A673 (cell line): ENCODE measurements around the gene PLCD3. TPM values are rescaled to one million over a fixed set of nuclear protein-coding genes. Genes with fewer than 3 reads are reported as not detected.

Experiments
- BruUV-seq: library from RNA; stranded (reverse); fragments of 400-500 nt; replicated peaks from 2 replicates; lab custom pipeline; 2021; lab: Mats Ljungman, UMichigan
- CTCF ChIA-PET: fragments of 300-600 bp; sonication (Branson Sonifier 250); formaldehyde crosslinking; loops from one replicate; lab custom pipeline; 2022; ENCODE audit warnings: antibody characterized with exemption; lab: Charles Lee
- POLR2A ChIA-PET: fragments of 300-600 bp; sonication (Branson Sonifier 250); formaldehyde crosslinking; loops from one replicate; lab custom pipeline; 2022; ENCODE audit warnings: antibody characterized with exemption; ENCODE audit not compliant: low non-redundant PET; lab: Charles Lee
- DNase-seq: peaks from one replicate; pipeline ENCODE4 v3.0.0-alpha.2; 2015; ENCODE audit warnings: low spot score
- H3K27ac ChIP-seq: fragments of 200-600 bp; sonication (generic); 2 replicates; pipeline ENCODE4 v1.5.1; 2016; ENCODE audit warnings: mixed run types, low read depth, mild to moderate bottlenecking, mixed read lengths, antibody characterized with exemption, low read length; ENCODE audit not compliant: poor library complexity, severe bottlenecking
- H3K27me3 ChIP-seq: fragments of 200-600 bp; sonication (generic); replicated peaks from 2 replicates; pipeline ENCODE4 v1.6.1; 2017; ENCODE audit warnings: mixed run types, low read depth, mild to moderate bottlenecking, mixed read lengths, antibody characterized with exemption, low read length; ENCODE audit not compliant: insufficient read depth, poor library complexity
- H3K36me3 ChIP-seq: fragments of 200-600 bp; sonication (generic); 2 replicates; pipeline ENCODE4 v1.6.1; 2016; ENCODE audit warnings: mixed run types, mild to moderate bottlenecking, mixed read lengths, antibody characterized with exemption, low read length; ENCODE audit not compliant: insufficient read depth, poor library complexity, severe bottlenecking
- H3K4me1 ChIP-seq: fragments of 200-600 bp; sonication (generic); 2 replicates; pipeline ENCODE4 v1.6.1; 2017; ENCODE audit warnings: mixed run types, mild to moderate bottlenecking, mixed read lengths, antibody characterized with exemption, low read length; ENCODE audit not compliant: insufficient read depth, poor library complexity, severe bottlenecking
- H3K4me3 ChIP-seq: fragments of 200-600 bp; sonication (generic); 2 replicates; pipeline ENCODE4 v1.5.1; 2016; ENCODE audit warnings: low read depth, mixed run types, mild to moderate bottlenecking, mixed read lengths, low read length; ENCODE audit not compliant: poor library complexity, severe bottlenecking
- H3K9me3 ChIP-seq: fragments of 200-600 bp; sonication (generic); 2 replicates; pipeline ENCODE4 v1.6.1; 2016; ENCODE audit warnings: mixed run types, low read depth, mild to moderate bottlenecking, mixed read lengths, antibody characterized with exemption, low read length; ENCODE audit not compliant: poor library complexity, severe bottlenecking
- CTCF ChIP-seq: fragments of 300-800, 200-600 bp; sonication (generic); conservative IDR thresholded peaks from 2 replicates; pipeline ENCODE4 v1.5.1; 2017; ENCODE audit warnings: low read depth, mild to moderate bottlenecking, antibody characterized with exemption, low read length, moderate library complexity, mixed read lengths
- EZH2 ChIP-seq: fragments of 200-600 bp; sonication (generic); IDR thresholded peaks from 2 replicates; pipeline ENCODE4 v1.6.1; 2017; ENCODE audit warnings: borderline replicate concordance, low read depth, mild to moderate bottlenecking, mixed read lengths, antibody characterized with exemption, low read length; ENCODE audit not compliant: poor library complexity, severe bottlenecking
- intact Hi-C: fragments of 100-400 bp; cut with micrococcal nuclease; formaldehyde crosslinking; loops from one replicate; pipeline ENCODE4 v1.10.0; 2022; ENCODE audit not compliant: unreplicated experiment
- total RNA-seq: library from RNA; stranded (reverse); gene quantifications from 2 replicates; pipeline ENCODE4 v1.2.3, GENCODE V29; 2021

PLCD3 gene
- total RNA-seq, 1 experiment from 2014 or later = 12.0 TPM

- intact Hi-C loops = no loop called here
- POLR2A ChIA-PET = no interaction called here
- no peak for DNase-seq
- Histone ChIP-seq H3K36me3 (no peaks in the 10 kb centered on the region), H3K27me3 (no peaks in the 10 kb centered on the region), H3K9me3 (no peaks in the 10 kb centered on the region), H3K4me3 (no peak overlapping the region), H3K27ac (no peak overlapping the region), H3K4me1 (peaks cover 4% of the 10 kb centered on the region)
- CTCF ChIA-PET = no interaction called here
- BruUV-seq = no TSS peak
- TF ChIP-seq EZH2 = no peak
- no peak for TF ChIP-seq CTCF
Measured at GRCh38 chr17:45164734-45165269, 32.5 kb upstream of the PLCD3 start.

DNA sequence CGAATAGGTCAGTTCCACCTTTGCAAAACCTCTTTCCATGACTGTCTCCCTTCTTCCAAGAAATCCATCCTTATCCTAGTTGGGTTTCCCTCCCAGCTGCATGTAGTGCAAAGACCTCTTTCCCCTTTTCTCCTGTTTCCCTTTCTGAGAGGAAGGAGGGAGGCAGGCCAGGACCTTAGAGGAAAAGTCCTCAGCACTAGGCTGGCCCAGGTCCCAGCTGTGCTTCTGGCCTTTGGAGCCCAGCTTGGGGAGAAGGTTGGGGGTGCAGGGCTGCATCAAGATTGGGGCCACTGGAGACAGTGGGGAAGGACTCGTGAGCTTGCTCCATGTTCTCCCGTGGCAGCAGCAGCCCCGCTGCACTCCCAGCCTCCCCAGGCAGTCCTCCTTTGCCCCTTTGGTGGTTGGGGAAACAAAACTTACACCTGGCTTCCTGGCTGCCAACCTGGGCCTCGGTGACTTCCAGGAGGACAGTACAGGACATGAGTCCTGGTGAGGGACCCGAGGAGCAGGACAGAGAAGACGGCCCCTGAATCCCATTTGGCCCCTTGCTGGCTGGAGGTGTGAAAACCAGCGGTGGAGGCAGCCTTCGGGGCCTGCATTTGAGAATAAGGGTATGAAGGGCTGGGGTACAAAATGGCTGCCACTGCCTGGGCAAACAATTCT lies 29.8 kb upstream of the PLCD3 start:
- H3K27ac ChIP-seq = peak overlapping the region; percentile 50
- H3K36me3 ChIP-seq = no peaks in the 10 kb centered on the region
- TF ChIP-seq CTCF = no peak
- TF ChIP-seq EZH2 = no peak
- H3K4me3 ChIP-seq = peak overlapping the region; percentile 90
- H3K9me3 ChIP-seq = no peaks in the 10 kb centered on the region
- intact Hi-C loops = no loop called here
- BruUV-seq = no TSS peak
- ChIA-PET POLR2A (interaction anchor here (1.3 to 1.5 kb wide), 2 partner anchors 11 to 14 kb away, joined by 4 to 8 read pairs; partner anchors contain the start of gene HEXIM1), CTCF (interaction anchor here (1.3 to 1.8 kb wide), 4 partner anchors 10 to 27 kb away, joined by 4 to 13 read pairs (median 8); partner anchors contain the start of genes ACBD4 and HEXIM1)
- DNase-seq = no peak
- H3K4me1 ChIP-seq = peaks cover 6% of the 10 kb centered on the region
- H3K27me3 ChIP-seq = no peaks in the 10 kb centered on the region

GRCh38 chr17:45161288-45162024 lies 29.1 kb upstream of the PLCD3 start, which contains the start of gene HEXIM2:
Gene HEXIM2, plus strand, starts transcription at chr17:45161875. Its CDS starts 919 bp downstream, at chr17:45162794.
- Histone ChIP-seq H3K27ac (peak within 1 kb of the TSS; percentile 98), H3K4me3 (peak within 1 kb of the TSS; percentile 90), H3K4me1 (peaks cover 6% of the 10 kb centered on the region), H3K27me3 (no peaks in the 10 kb centered on the region), H3K9me3 (no peaks in the 10 kb centered on the region), H3K36me3 (no peaks in the 10 kb centered on the region)
- ChIA-PET POLR2A (interaction anchor here (1.3 to 1.5 kb wide), 2 partner anchors 10 to 13 kb away, joined by 4 to 8 read pairs; partner anchors contain the start of gene HEXIM1), CTCF (interaction anchor here (0.6 to 1.8 kb wide), 6 partner anchors 9 to 163 kb away, joined by 3 to 13 read pairs (median 6); partner anchors contain the start of genes ACBD4 and HEXIM1)
- TF ChIP-seq EZH2 = no peak
- TF ChIP-seq CTCF = no peak
- DNase-seq = peak; percentile 97
- intact Hi-C loops = no loop called here
- no TSS peak for BruUV-seq
